Activated naive CD8-positive, alpha-beta T cell treated with anti-CD3 and anti-CD28 coated beads for 36 hours (primary cell): ENCODE data around the gene TPGS1. TPM values are rescaled to one million over a fixed set of nuclear protein-coding genes. Genes with fewer than 3 reads are reported as not detected.

Experiments used
- DNase-seq: peaks from one replicate; pipeline ENCODE4 v3.0.0; 2021
- H3K27ac Mint-ChIP-seq: one replicate; pipeline ENCODE4 v1.8.0; 2022; ENCODE audit warnings: mild to moderate bottlenecking, moderate library complexity, mixed read lengths
- H3K27me3 Mint-ChIP-seq: one replicate; pipeline ENCODE4 v1.8.0; 2022; ENCODE audit warnings: mild to moderate bottlenecking, mixed read lengths
- H3K36me3 Mint-ChIP-seq: one replicate; pipeline ENCODE4 v1.8.0; 2021; ENCODE audit warnings: mild to moderate bottlenecking, mixed read lengths
- H3K4me1 Mint-ChIP-seq: one replicate; pipeline ENCODE4 v1.8.0; 2021; ENCODE audit warnings: mixed read lengths
- H3K4me3 Mint-ChIP-seq: one replicate; pipeline ENCODE4 v1.8.0; 2022; ENCODE audit warnings: mild to moderate bottlenecking, moderate library complexity, mixed read lengths
- H3K9me3 Mint-ChIP-seq: one replicate; pipeline ENCODE4 v1.8.0; 2022; ENCODE audit warnings: mixed read lengths
- total RNA-seq, 2 experiments: library from RNA; stranded (reverse); gene quantifications; one replicate each; pipeline ENCODE4 v1.2.3, GENCODE V29; 2021

TPGS1 gene
- total RNA-seq, 2 experiments from 2014 or later, result 9.3 to 10.3 TPM

DNA sequence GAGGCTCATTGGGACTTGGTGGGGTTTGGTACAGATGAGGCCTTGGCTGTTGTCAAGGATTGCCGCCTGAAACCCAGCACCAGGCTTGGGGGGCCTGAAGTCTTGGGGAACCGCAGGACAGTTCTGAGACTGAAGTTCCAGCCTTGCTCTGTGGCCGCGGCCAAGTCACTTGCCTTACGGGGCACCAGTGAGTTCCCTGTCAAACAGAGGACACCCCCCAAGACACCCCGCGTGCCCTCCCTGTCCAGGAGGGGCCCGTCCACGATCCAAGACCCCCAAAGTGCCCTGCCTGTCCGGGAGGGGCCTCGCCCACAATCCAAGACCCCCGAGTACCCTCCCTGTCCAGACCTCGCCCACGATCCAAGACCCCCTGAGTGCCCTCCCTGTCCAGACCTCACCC, 26.8 kb downstream of the TPGS1 start:
- no peaks in the 10 kb centered on the region for H3K36me3 Mint-ChIP-seq
- H3K4me3 Mint-ChIP-seq, result no peak overlapping the region
- peaks cover 16% of the 10 kb centered on the region for H3K4me1 Mint-ChIP-seq
- H3K9me3 Mint-ChIP-seq, result no peaks in the 10 kb centered on the region
- no peak for DNase-seq
- H3K27me3 Mint-ChIP-seq, result no peaks in the 10 kb centered on the region
- no peak overlapping the region for H3K27ac Mint-ChIP-seq

DNA sequence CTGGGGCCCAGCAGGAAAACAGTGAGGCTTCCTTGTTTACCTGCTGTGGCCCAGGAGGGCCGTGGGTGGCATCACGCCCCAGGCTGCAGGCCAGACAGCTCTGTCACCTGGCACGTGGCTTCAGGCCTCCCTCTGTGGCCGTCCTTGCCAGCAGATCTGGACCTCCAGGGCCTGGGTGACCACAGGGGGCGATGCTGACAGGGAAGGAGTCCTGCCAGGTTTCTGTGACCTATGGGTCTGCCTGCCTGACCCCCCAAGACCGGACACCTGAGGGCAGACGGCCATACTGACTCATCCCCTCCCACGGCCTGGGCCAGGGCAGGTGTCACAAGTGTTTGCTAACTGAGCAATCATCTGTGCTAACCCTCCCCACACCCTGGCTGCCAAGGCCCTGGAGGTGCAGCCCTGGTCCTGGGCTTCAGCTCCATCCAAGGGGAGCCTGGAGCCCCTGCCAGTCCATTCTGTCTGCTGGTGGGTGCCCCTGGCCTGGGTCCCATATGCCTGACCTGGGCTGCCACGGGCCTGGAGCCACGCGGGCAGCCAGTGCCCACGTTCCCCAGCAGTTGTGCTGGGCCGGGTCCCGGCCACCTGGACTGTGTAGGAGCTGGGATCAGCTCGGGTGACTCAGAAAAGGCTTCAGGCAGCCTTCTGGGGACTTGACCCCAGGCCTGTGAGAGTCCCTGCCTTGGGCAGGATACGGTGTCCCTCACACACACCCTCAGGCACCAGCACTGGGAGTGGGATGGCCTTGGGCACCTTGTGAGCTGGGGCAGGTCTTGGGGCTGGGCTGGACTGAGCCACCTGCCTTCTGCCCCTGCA, 27.9 kb downstream of the TPGS1 start:
- no peak overlapping the region for H3K27ac Mint-ChIP-seq

DNA sequence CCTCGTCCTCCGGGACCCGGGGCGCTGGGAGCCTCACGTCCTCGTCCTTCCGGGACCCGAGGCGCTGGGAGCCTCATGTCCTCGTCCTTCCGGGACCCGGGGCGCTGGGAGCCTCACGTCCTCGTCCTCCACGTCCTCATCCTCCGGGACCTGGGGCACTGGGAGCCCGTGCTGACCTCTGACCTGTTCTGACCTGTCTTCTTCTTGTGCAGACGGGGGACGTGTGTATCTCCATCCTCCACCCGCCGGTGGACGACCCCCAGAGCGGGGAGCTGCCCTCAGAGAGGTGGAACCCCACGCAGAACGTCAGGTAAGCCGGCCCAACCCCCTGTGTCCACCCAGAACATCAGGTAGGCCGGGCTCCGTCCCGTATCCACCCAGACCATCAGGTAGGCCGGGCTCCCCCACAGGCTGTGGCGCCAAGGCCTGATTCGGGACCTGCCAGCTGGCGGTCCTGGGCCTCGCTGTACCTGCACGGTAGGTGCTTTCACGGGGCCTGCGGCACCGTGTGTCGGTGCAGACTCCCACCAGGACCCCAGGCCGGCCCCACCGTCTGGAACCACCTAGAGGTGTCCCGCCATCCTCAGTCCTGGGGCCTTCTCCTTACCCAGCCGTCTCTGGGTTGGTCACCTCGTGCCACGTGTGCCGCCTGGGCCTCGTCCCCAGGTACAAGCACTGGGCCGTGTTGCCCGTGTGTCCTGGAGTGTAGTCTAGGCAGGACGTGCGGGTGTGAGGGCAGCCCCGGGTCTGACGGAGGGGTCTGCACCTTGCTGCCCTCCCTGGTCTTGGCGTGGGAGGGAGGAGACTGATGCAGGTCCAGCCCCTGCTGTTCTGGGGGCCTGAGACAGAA, 29.0 kb downstream of the TPGS1 start:
- no peak for DNase-seq

More for the DNA sequence above, 27.9 kb downstream of the TPGS1 start:
- Mint-ChIP-seq H3K9me3 (no peaks in the 10 kb centered on the region), H3K4me1 (peaks cover 16% of the 10 kb centered on the region), H3K27me3 (no peaks in the 10 kb centered on the region), H3K4me3 (peak overlapping the region; percentile 7), H3K36me3 (no peaks in the 10 kb centered on the region)
- DNase-seq, result no peak

DNA sequence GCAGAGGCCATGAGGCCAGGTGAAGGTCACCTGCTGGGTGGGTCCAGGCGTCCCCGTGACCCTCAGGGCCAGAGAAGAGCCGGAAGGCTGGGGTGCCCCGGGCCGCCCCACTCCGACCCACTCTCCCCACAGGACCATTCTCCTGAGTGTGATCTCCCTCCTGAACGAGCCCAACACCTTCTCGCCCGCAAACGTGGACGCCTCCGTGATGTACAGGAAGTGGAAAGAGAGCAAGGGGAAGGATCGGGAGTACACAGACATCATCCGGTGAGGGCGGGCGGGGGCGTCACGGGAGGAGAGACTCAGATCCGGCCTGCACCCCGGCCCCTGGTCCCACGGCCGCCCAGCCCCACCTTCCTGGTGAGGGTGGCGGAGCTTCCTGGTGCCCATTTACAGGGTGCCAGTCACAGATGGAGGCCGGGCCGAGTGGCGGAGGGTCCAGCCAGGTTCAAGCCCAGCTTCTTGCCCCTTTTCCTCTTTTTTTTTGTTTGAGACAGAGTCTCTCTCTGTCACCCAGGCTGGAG, 29.6 kb downstream of the TPGS1 start:
- no peak for DNase-seq
- Mint-ChIP-seq H3K27ac (no peak overlapping the region), H3K9me3 (no peaks in the 10 kb centered on the region), H3K36me3 (no peaks in the 10 kb centered on the region), H3K4me1 (peaks cover 16% of the 10 kb centered on the region), H3K27me3 (no peaks in the 10 kb centered on the region), H3K4me3 (no peak overlapping the region)

More for the DNA sequence above, 29.0 kb downstream of the TPGS1 start:
- no peaks in the 10 kb centered on the region for H3K27me3 Mint-ChIP-seq
- H3K4me1 Mint-ChIP-seq, result peaks cover 16% of the 10 kb centered on the region
- H3K4me3 Mint-ChIP-seq, result no peak overlapping the region
- H3K36me3 Mint-ChIP-seq, result no peaks in the 10 kb centered on the region
- no peak overlapping the region for H3K27ac Mint-ChIP-seq
- H3K9me3 Mint-ChIP-seq, result no peaks in the 10 kb centered on the region

DNA sequence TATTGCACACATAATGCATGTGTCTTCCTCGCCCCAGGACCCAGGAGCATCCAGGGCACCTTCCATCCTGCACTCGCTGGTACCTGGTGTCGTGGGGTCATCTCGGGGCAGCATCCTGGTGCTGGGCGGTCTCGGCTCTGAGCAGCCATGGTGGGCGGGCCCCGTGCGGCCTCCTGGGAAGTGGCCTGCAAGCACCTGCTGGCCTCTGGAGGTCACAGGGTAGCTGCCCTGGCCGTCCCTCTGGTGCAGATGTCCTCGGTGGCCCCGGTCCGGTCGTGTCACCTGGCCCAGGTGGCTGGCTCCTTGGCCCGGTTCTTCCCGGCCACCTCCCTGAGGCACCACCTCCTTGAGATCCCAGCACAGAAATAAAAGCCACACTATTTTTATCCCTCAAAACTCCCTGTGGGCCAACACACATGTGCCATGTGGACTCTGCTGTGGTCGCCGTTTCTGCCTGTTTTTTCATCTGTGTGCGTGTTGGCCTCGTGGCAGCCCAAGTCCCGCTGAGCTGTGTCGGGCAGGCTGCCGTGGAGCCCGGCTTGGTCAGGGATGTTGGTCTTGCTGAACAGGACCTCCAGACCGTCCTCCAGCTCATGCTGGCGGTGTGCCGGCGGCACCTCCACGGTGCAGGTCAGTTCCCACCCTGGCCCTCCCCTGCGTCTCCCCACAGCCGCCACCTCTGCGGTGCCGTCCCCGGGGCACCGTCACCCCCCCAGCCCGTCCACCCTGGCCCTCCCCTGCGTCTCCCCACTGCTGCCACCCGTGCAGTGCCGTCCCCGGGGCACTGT, 31.5 kb downstream of the TPGS1 start:
- Mint-ChIP-seq H3K27ac (no peak overlapping the region), H3K4me1 (peaks cover 13% of the 10 kb centered on the region), H3K4me3 (no peak overlapping the region), H3K9me3 (no peaks in the 10 kb centered on the region), H3K27me3 (no peaks in the 10 kb centered on the region), H3K36me3 (no peaks in the 10 kb centered on the region)
- no peak for DNase-seq

DNA sequence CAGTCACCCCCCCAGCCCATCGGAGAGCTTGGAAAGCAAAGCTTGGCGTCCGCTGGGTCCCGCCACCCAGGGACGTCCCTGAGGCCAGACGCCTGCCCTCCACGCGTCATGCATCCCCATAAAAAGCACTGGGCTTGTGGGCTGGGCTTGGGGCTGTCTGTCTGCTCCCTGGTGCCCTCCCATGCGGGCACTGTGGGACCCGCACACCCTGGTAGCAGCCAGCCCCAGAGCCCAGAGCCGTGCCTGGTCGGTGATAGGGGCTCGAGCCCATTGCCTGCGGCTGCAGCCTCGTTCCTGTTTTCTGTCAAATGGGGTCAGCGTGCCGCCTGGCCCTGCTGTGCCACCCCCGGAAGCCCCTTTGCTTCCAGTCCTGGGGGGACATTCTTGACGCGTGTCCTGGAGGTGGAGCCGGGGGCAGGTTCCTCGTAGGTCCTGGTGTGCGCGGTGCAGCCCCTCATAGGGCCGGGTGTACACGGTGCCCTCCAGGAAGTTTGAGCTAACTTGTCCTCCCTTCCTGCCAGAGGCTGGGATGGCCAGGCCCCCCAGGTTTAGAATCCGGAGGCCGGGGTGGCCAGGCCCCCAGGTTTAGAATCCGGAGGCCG, 32.2 kb downstream of the TPGS1 start:
- peaks cover 8% of the 10 kb centered on the region for H3K4me1 Mint-ChIP-seq
- no peaks in the 10 kb centered on the region for H3K27me3 Mint-ChIP-seq
- H3K27ac Mint-ChIP-seq, result no peak overlapping the region
- H3K4me3 Mint-ChIP-seq, result no peak overlapping the region
- DNase-seq, result no peak
- no peaks in the 10 kb centered on the region for H3K36me3 Mint-ChIP-seq
- H3K9me3 Mint-ChIP-seq, result no peaks in the 10 kb centered on the region

DNA sequence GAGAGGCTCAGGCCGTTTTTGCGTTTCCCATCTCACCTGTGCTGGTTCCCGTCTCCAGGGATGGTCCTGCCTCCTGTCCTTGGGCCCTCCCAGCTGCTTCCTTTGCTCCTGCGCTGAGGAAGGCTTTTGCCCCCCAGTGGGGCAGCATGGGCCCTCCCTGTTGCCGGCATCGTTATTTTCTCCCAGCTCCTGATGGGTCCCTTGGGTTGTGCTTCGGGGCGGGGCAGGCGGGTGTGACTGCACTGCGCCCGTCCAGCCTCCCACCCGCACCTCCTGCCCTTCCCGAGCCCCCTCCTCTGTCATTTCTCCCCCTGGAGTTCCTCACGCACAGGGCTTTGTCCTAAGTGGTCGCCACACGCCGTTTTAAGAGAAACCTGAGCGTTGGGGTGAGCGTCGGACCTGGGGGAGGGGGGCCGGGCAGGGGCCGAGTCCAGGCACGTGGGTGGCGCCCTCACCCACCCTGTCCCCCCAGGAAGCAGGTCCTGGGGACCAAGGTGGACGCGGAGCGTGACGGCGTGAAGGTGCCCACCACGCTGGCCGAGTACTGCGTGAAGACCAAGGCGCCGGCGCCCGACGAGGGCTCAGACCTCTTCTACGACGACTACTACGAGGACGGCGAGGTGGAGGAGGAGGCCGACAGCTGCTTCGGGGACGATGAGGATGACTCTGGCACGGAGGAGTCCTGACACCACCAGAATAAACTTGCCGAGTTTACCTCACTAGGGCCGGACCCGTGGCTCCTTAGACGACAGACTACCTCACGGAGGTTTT, 33.8 kb downstream of the TPGS1 start:
- H3K4me1 Mint-ChIP-seq, result peaks cover 12% of the 10 kb centered on the region
- H3K27me3 Mint-ChIP-seq, result no peaks in the 10 kb centered on the region
- H3K36me3 Mint-ChIP-seq, result no peaks in the 10 kb centered on the region
- no peak overlapping the region for H3K27ac Mint-ChIP-seq
- no peaks in the 10 kb centered on the region for H3K9me3 Mint-ChIP-seq
- DNase-seq, result no peak
- no peak overlapping the region for H3K4me3 Mint-ChIP-seq

DNA sequence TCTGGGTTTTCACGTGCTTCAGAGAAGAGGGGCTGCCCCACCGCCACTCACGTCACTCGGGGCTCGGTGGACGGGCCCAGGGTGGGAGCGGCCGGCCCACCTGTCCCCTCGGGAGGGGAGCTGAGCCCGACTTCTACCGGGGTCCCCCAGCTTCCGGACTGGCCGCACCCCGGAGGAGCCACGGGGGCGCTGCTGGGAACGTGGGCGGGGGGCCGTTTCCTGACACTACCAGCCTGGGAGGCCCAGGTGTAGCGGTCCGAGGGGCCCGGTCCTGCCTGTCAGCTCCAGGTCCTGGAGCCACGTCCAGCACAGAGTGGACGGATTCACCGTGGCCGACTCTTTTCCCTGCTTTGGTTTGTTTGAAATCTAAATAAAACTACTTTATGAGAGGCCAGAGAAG, 34.4 kb downstream of the TPGS1 start:
- H3K4me1 Mint-ChIP-seq, result peaks cover 12% of the 10 kb centered on the region

DNA sequence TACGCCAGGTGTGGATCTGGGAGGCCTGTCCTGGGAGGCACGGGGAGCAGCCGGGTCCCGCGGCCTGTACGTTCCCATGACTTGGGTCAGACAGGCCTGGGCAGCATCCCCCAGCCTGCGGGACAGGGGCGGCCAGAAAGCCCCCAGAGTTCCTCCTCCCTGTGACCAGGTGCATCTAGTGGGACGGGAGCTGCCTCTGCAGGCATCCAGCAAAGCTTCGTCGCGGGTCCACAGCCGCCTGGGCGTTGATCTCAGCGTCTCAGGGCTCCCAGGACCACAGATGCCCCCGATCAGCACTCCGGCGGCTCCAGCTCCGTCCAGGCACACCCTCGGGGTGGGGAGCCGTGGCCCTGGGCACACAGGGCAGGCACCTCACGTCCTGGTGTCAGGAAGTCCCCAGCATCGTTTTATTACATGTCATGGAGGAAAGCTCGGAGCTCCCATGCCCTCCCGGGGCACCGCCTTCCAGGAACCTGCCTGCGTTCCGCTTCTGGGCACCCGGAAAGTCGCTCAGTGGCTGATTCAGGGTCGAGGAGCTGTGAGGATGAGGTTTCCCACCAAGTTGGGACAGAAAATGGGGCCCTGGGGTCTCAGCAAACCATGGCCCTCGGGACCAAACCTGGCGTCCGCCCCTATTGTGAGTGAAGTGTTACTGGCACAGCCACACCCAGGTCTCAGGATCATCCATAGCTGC, 35.0 kb downstream of the TPGS1 start:
- H3K4me3 Mint-ChIP-seq, result no peak overlapping the region
- no peak overlapping the region for H3K27ac Mint-ChIP-seq
- no peaks in the 10 kb centered on the region for H3K36me3 Mint-ChIP-seq
- DNase-seq, result no peak
- peaks cover 12% of the 10 kb centered on the region for H3K4me1 Mint-ChIP-seq
- H3K27me3 Mint-ChIP-seq, result no peaks in the 10 kb centered on the region
- H3K9me3 Mint-ChIP-seq, result no peaks in the 10 kb centered on the region

More for the DNA sequence above, 34.4 kb downstream of the TPGS1 start:
- no peak overlapping the region for H3K27ac Mint-ChIP-seq
- no peaks in the 10 kb centered on the region for H3K36me3 Mint-ChIP-seq
- H3K27me3 Mint-ChIP-seq, result no peaks in the 10 kb centered on the region
- no peaks in the 10 kb centered on the region for H3K9me3 Mint-ChIP-seq
- H3K4me3 Mint-ChIP-seq, result no peak overlapping the region
- no peak for DNase-seq

DNA sequence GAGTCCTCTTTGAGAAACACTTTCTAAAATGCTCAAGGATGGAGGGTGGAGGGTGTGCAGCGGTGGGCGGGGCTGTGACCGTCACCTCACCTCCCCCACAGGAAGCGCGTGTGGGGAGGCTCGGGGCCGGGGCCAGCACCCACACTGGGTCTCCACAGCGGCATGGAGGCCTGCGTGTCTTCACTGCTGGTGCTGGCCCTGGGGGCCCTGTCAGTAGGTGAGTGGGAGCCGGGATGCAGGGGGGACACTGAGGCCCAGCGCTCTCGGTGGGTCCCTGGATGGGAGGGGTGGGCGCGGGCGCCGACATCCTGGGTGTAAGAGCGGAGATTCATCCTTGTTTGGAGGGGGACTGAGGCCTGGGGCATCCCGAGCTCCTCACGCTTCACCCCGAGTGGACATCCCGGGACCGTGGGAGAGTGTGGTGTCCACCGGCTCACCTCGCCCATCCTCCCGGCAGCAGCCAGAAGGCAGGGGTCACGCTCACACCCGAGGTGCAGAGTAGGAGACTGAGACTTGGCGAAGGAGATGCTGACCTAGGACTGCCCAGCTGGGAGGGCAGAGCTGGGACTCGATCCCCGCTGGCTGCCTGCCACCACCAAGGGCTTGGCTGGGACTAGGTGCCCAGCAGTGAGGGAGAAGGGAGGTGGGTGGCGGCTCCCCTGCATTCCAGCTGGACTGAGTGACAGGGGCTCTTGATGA, 36.8 kb downstream of the TPGS1 start, which contains the start of gene GZMM:
GZMM (plus strand) TSS at position 144 of the 699 bp plus-strand sequence; CDS start at position 163, 19 bp downstream.
- Mint-ChIP-seq H3K36me3 (no peaks in the 10 kb centered on the region), H3K4me3 (peak within 1 kb of the TSS; percentile 86), H3K27ac (peak within 1 kb of the TSS; percentile 91), H3K4me1 (peaks cover 12% of the 10 kb centered on the region), H3K27me3 (no peaks in the 10 kb centered on the region), H3K9me3 (no peaks in the 10 kb centered on the region)
- DNase-seq, result peak; percentile 78

DNA sequence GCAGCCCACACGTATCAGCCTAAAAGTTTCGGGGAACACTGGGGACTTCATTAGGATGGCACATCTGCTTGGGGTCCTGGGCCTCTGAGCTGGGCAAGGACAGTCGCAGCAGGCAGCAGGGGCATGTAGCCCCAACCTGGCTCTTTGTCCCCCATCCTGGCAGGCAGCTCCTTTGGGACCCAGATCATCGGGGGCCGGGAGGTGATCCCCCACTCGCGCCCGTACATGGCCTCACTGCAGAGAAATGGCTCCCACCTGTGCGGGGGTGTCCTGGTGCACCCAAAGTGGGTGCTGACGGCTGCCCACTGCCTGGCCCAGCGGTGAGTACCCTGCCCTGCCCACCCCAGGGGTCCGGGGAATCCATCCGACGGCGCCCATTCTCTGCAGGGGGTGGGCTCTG, 39.8 kb downstream of the TPGS1 start:
- Mint-ChIP-seq H3K36me3 (no peaks in the 10 kb centered on the region), H3K9me3 (no peaks in the 10 kb centered on the region), H3K27ac (no peak overlapping the region), H3K4me1 (peaks cover 12% of the 10 kb centered on the region), H3K27me3 (no peaks in the 10 kb centered on the region), H3K4me3 (no peak overlapping the region)
- DNase-seq, result no peak

DNA sequence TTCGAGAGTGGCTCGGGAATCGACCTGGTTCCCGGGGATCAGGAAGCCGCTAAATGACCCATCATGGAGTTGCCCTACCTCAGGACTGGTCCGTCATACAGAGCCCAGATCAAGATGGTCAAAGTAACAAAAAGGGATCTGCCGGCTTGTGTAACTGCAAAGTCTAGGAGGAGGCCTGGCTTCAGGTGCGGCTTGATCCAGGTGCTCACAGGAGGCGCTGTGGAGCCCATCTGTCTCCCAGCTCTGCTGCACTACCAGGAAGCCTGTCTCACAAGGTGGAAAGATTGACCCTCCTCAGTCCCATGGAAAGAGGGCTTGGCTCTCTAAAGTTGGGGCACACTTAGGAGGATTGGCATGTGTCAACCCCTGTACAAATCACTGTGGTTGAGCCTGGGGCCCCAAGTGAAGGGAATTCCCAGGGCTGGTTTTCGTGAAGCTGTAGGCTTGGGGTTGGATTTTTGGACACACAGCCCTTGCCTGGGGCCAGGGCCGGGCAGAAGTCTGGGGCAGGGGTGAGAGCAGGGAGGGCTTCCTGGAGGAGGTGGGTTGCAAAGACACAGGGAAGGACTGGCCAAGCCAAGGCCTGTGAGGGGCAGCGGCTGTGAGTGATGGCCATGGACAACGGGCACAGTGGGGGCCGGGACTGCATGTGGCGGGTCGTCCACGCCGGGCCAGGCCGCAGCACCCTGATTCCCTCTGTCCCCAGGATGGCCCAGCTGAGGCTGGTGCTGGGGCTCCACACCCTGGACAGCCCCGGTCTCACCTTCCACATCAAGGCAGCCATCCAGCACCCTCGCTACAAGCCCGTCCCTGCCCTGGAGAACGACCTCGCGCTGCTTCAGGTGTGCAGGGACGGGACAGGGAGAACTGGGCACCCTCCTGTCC, 40.8 kb downstream of the TPGS1 start:
- Mint-ChIP-seq H3K27ac (no peak overlapping the region), H3K4me3 (no peak overlapping the region), H3K4me1 (peaks cover 12% of the 10 kb centered on the region), H3K9me3 (no peaks in the 10 kb centered on the region), H3K27me3 (no peaks in the 10 kb centered on the region), H3K36me3 (no peaks in the 10 kb centered on the region)
- no peak for DNase-seq
